Stimulated activated CD4-positive, alpha-beta T cell treated with anti-CD3 and anti-CD28 coated beads, Interleukin-12 subunit alpha, Interleukin-12 subunit beta, amount 100 ng/mL, for 24 hours (primary cell): ENCODE results near the gene LRSAM1.
"Not testable (repeated sequence)": the region's sequence is repeated elsewhere in the genome, so short reads cannot be mapped to it uniquely, and the experiment has no call there.

ENCODE experiments used
- DNase-seq, 2 experiments: peaks; one replicate each; pipeline ENCODE4 v3.0.0-alpha.2; 2020; ENCODE audit warnings: low read depth in 2 of 2

The LRSAM1 gene

GRCh38 chr9:127457191-127457878 lies 6.0 kb downstream of the LRSAM1 start:
- no peak for DNase-seq

GRCh38 chr9:127458921-127459320 lies 7.6 kb downstream of the LRSAM1 start:
- no peak for DNase-seq

- no peak for DNase-seq
Measured at GRCh38 chr9:127463382-127463781, 12.1 kb downstream of the LRSAM1 start.

GRCh38 chr9:127463911-127464310 lies 12.6 kb downstream of the LRSAM1 start:
- no peak for DNase-seq

GRCh38 chr9:127466407-127466917 lies 15.2 kb downstream of the LRSAM1 start:
- DNase-seq, result not testable (repeated sequence)

GRCh38 chr9:127467621-127468020 lies 16.3 kb downstream of the LRSAM1 start:
- no peak for DNase-seq

GRCh38 chr9:127470662-127471061 lies 19.4 kb downstream of the LRSAM1 start:
- DNase-seq, result no peak

GRCh38 chr9:127473501-127473900 lies 22.2 kb downstream of the LRSAM1 start:
- DNase-seq, result no peak

- no peak for DNase-seq
Measured at GRCh38 chr9:127473932-127474331, 22.6 kb downstream of the LRSAM1 start.

GRCh38 chr9:127474592-127474991 lies 23.3 kb downstream of the LRSAM1 start:
- DNase-seq, result no peak

- no peak for DNase-seq
Measured at GRCh38 chr9:127479507-127480081, 28.3 kb downstream of the LRSAM1 start.

GRCh38 chr9:127482662-127483061 lies 31.4 kb downstream of the LRSAM1 start:
- DNase-seq, result no peak

GRCh38 chr9:127485995-127486394 lies 34.7 kb downstream of the LRSAM1 start:
- DNase-seq, result no peak

- no peak for DNase-seq
Measured at GRCh38 chr9:127488946-127489345, 37.6 kb downstream of the LRSAM1 start.

- DNase-seq, result no peak
Measured at GRCh38 chr9:127489471-127490115, 38.3 kb downstream of the LRSAM1 start.

GRCh38 chr9:127490535-127491230 lies 39.4 kb downstream of the LRSAM1 start:
- DNase-seq, result no peak

GRCh38 chr9:127491516-127491915 lies 40.2 kb downstream of the LRSAM1 start:
- DNase-seq, result no peak

- no peak for DNase-seq
Measured at GRCh38 chr9:127492616-127493015, 41.3 kb downstream of the LRSAM1 start.

GRCh38 chr9:127493592-127494303 lies 42.4 kb downstream of the LRSAM1 start:
- no peak for DNase-seq

GRCh38 chr9:127494304-127494702 lies 43.0 kb downstream of the LRSAM1 start:
- no peak for DNase-seq

- DNase-seq, result no peak
Measured at GRCh38 chr9:127495884-127496555, 44.7 kb downstream of the LRSAM1 start.
